ENCODE results near the gene KIRREL3. TPM values are rescaled to one million over a fixed set of nuclear protein-coding genes. Genes with fewer than 3 reads are reported as not detected.

Gene KIRREL3
- total RNA-seq, 1 donor from 2014 or later: 0.82 TPM

GRCh38 chr11:126748100-126748791 lies 252.3 kb downstream of the KIRREL3 start:
- TF ChIP-seq CTCF (conservative IDR thresholded peaks at IDR 0.05): no peak
- Mint-ChIP-seq H3K27me3 (ENCODE audit: low read depth) (no peaks in the 10 kb centered on the region), H3K4me3 (no peak overlapping the region), H3K27ac (ENCODE audit: unreplicated experiment) (no peak overlapping the region), H3K4me1 (no peaks in the 10 kb centered on the region), H3K9me3 (no peaks in the 10 kb centered on the region), H3K36me3 (ENCODE audit: low read depth) (no peaks in the 10 kb centered on the region)
- no peak for DNase-seq (ENCODE audit: low read depth, low spot score)

GRCh38 chr11:126747315-126747714 lies 253.3 kb downstream of the KIRREL3 start:
- Mint-ChIP-seq H3K27ac (ENCODE audit: unreplicated experiment) (no peak overlapping the region), H3K36me3 (ENCODE audit: low read depth) (no peaks in the 10 kb centered on the region), H3K27me3 (ENCODE audit: low read depth) (no peaks in the 10 kb centered on the region), H3K9me3 (no peaks in the 10 kb centered on the region), H3K4me3 (no peak overlapping the region), H3K4me1 (no peaks in the 10 kb centered on the region)
- no peak for TF ChIP-seq CTCF (conservative IDR thresholded peaks at IDR 0.05)
- no peak for DNase-seq (ENCODE audit: low read depth, low spot score)

GRCh38 chr11:126746443-126746842 lies 254.1 kb downstream of the KIRREL3 start:
- DNase-seq (ENCODE audit: low read depth, low spot score): no peak
- H3K27ac Mint-ChIP-seq (ENCODE audit: unreplicated experiment): no peak overlapping the region
- no peak overlapping the region for H3K4me3 Mint-ChIP-seq
- no peak for TF ChIP-seq CTCF (conservative IDR thresholded peaks at IDR 0.05)
- H3K27me3 Mint-ChIP-seq (ENCODE audit: low read depth): no peaks in the 10 kb centered on the region
- H3K36me3 Mint-ChIP-seq (ENCODE audit: low read depth): no peaks in the 10 kb centered on the region
- H3K9me3 Mint-ChIP-seq: no peaks in the 10 kb centered on the region
- H3K4me1 Mint-ChIP-seq: no peaks in the 10 kb centered on the region

GRCh38 chr11:126744699-126745098 lies 255.9 kb downstream of the KIRREL3 start:
- Mint-ChIP-seq H3K27ac (ENCODE audit: unreplicated experiment) (no peak overlapping the region), H3K9me3 (no peaks in the 10 kb centered on the region), H3K4me1 (no peaks in the 10 kb centered on the region), H3K36me3 (ENCODE audit: low read depth) (no peaks in the 10 kb centered on the region), H3K4me3 (no peak overlapping the region), H3K27me3 (ENCODE audit: low read depth) (no peaks in the 10 kb centered on the region)
- TF ChIP-seq CTCF (conservative IDR thresholded peaks at IDR 0.05): no peak
- no peak for DNase-seq (ENCODE audit: low read depth, low spot score)

- Mint-ChIP-seq H3K4me1 (no peaks in the 10 kb centered on the region), H3K4me3 (no peak overlapping the region), H3K9me3 (no peaks in the 10 kb centered on the region), H3K27ac (ENCODE audit: unreplicated experiment) (no peak overlapping the region), H3K27me3 (ENCODE audit: low read depth) (no peaks in the 10 kb centered on the region), H3K36me3 (ENCODE audit: low read depth) (no peaks in the 10 kb centered on the region)
- DNase-seq (ENCODE audit: low read depth, low spot score): no peak
- TF ChIP-seq CTCF (conservative IDR thresholded peaks at IDR 0.05): no peak
Measured at GRCh38 chr11:126743628-126744027, 256.9 kb downstream of the KIRREL3 start.

Measured in neural crest cell (in vitro differentiated cells).